H9 (cell line): ENCODE data around the gene PHF20. TPM values are rescaled to one million over a fixed set of nuclear protein-coding genes. Genes with fewer than 3 reads are reported as not detected.

Experiments
- DNase-seq: peaks from one replicate; pipeline ENCODE4 v3.0.0-alpha.2; 2017
- H2AFZ ChIP-seq: one replicate; pipeline ENCODE4 v1.6.1; 2013; ENCODE audit warnings: mild to moderate bottlenecking, low read length, control low read depth, moderate library complexity
- H2AK5ac ChIP-seq: 2 replicates; pipeline ENCODE4 v1.6.1; 2013; ENCODE audit warnings: low read length, control low read depth, mixed read lengths; ENCODE audit not compliant: insufficient read length
- H2BK120ac ChIP-seq: one replicate; pipeline ENCODE4 v1.6.1; 2013; ENCODE audit warnings: low read depth, mild to moderate bottlenecking, low read length, control low read depth, inconsistent platforms; ENCODE audit not compliant: poor library complexity, severe bottlenecking
- H2BK12ac ChIP-seq: 2 replicates; pipeline ENCODE4 v1.6.1; 2013; ENCODE audit warnings: low read length, control low read depth, mixed read lengths, low read depth; ENCODE audit not compliant: insufficient read length
- H2BK15ac ChIP-seq: 2 replicates; pipeline ENCODE4 v1.6.1; 2013; ENCODE audit warnings: low read depth, low read length, control low read depth
- H2BK20ac ChIP-seq: one replicate; pipeline ENCODE4 v1.6.1; 2013; ENCODE audit warnings: low read depth, mild to moderate bottlenecking, low read length, control low read depth, inconsistent platforms; ENCODE audit not compliant: poor library complexity, severe bottlenecking
- H2BK5ac ChIP-seq: 2 replicates; pipeline ENCODE4 v1.6.1; 2013; ENCODE audit warnings: low read length, control low read depth, mixed read lengths; ENCODE audit not compliant: insufficient read length
- H3K14ac ChIP-seq: 2 replicates; pipeline ENCODE4 v1.6.1; 2013; ENCODE audit warnings: low read length, control low read depth; ENCODE audit not compliant: insufficient read depth
- H3K18ac ChIP-seq: 2 replicates; pipeline ENCODE4 v1.6.1; 2013; ENCODE audit warnings: low read depth, mild to moderate bottlenecking, mixed read lengths, low read length, control low read depth; ENCODE audit not compliant: insufficient read length
- H3K23ac ChIP-seq: 2 replicates; pipeline ENCODE4 v1.6.1; 2013; ENCODE audit warnings: low read length, control low read depth, mixed read lengths, low read depth; ENCODE audit not compliant: insufficient read length
- H3K23me2 ChIP-seq: 2 replicates; pipeline ENCODE4 v1.6.1; 2013; ENCODE audit warnings: low read depth, mild to moderate bottlenecking, mixed read lengths, low read length, control low read depth; ENCODE audit not compliant: insufficient read length, poor library complexity, severe bottlenecking
- H3K27ac ChIP-seq: 2 replicates; pipeline ENCODE4 v1.5.1; 2013; ENCODE audit warnings: low read length, control low read depth, mixed read lengths, low read depth; ENCODE audit not compliant: insufficient read length
- H3K27me3 ChIP-seq: 2 replicates; pipeline ENCODE4 v1.6.1; 2013; ENCODE audit warnings: low read length, control low read depth, inconsistent platforms; ENCODE audit not compliant: insufficient read depth
- H3K4ac ChIP-seq: 2 replicates; pipeline ENCODE4 v1.6.1; 2013; ENCODE audit warnings: low read depth, mild to moderate bottlenecking, control low read depth, inconsistent platforms, low read length, moderate library complexity
- H3K4me1 ChIP-seq: 2 replicates; pipeline ENCODE4 v1.6.1; 2013; ENCODE audit warnings: low read length, control low read depth, inconsistent platforms; ENCODE audit not compliant: insufficient read depth
- H3K4me2 ChIP-seq: 2 replicates; pipeline ENCODE4 v1.6.1; 2013; ENCODE audit warnings: low read length, control low read depth, mixed read lengths; ENCODE audit not compliant: insufficient read length, insufficient read depth
- H3K56ac ChIP-seq: 2 replicates; pipeline ENCODE4 v1.6.1; 2013; ENCODE audit warnings: low read depth, mild to moderate bottlenecking, mixed read lengths, low read length, control low read depth; ENCODE audit not compliant: insufficient read length
- H3K79me1 ChIP-seq: 2 replicates; pipeline ENCODE4 v1.6.1; 2013; ENCODE audit warnings: low read depth, mild to moderate bottlenecking, moderate library complexity, low read length, control low read depth, inconsistent platforms; ENCODE audit not compliant: insufficient read depth, poor library complexity, severe bottlenecking
- H3K79me2 ChIP-seq: 2 replicates; pipeline ENCODE4 v1.6.1; 2013; ENCODE audit warnings: low read length, control low read depth, inconsistent platforms; ENCODE audit not compliant: insufficient read depth
- H3K9ac ChIP-seq: 2 replicates; pipeline ENCODE4 v1.6.1; 2013; ENCODE audit warnings: low read length, control low read depth, mixed read lengths; ENCODE audit not compliant: insufficient read length; ENCODE audit errors: extremely low read depth
- H3K9me3 ChIP-seq: one replicate; pipeline ENCODE4 v1.6.1; 2013; ENCODE audit warnings: low read depth, low read length, inconsistent platforms; ENCODE audit not compliant: control insufficient read depth
- H3T11ph ChIP-seq: one replicate; pipeline ENCODE4 v1.6.1; 2013; ENCODE audit warnings: mild to moderate bottlenecking, low read length, control low read depth, inconsistent platforms
- H4K20me1 ChIP-seq: one replicate; pipeline ENCODE4 v1.6.1; 2013; ENCODE audit not compliant: control insufficient read depth, insufficient read length, insufficient read depth
- H4K5ac ChIP-seq: 2 replicates; pipeline ENCODE4 v1.6.1; 2013; ENCODE audit warnings: low read depth, mild to moderate bottlenecking, mixed read lengths, low read length, control low read depth; ENCODE audit not compliant: insufficient read length
- H4K8ac ChIP-seq: replicated peaks from 2 replicates; pipeline ENCODE4 v1.6.1; 2013; ENCODE audit warnings: low read length, control low read depth, mixed read lengths, low read depth; ENCODE audit not compliant: insufficient read length
- H4K91ac ChIP-seq: 2 replicates; pipeline ENCODE4 v1.6.1; 2013; ENCODE audit warnings: low read depth, mild to moderate bottlenecking, moderate library complexity, mixed read lengths, low read length, control low read depth; ENCODE audit not compliant: insufficient read length
- H3K27ac Mint-ChIP-seq, 3 experiments: 2 replicates in 2 of 3; 3 replicates in 1 of 3; pipeline ENCODE4 v1.8.0; 2020 to 2021; ENCODE audit warnings: mixed read lengths in 3 of 3, mild to moderate bottlenecking in 1 of 3, moderate library complexity in 1 of 3
- H3K27me3 Mint-ChIP-seq: 2 replicates; pipeline ENCODE4 v1.8.0; 2021; ENCODE audit warnings: low read depth, mild to moderate bottlenecking, moderate library complexity, mixed read lengths
- H3K36me3 Mint-ChIP-seq, 3 experiments: 2 replicates in 2 of 3; 3 replicates in 1 of 3; pipeline ENCODE4 v1.8.0; 2020 to 2021; ENCODE audit warnings: low read depth in 3 of 3, mixed read lengths in 3 of 3; ENCODE audit not compliant: insufficient read depth in 1 of 3
- H3K4me1 Mint-ChIP-seq, 2 experiments: 2 replicates each; pipeline ENCODE4 v1.8.0; 2020; ENCODE audit warnings: mixed read lengths in 2 of 2
- H3K4me3 Mint-ChIP-seq, 2 experiments: 2 replicates in 1 of 2; 3 replicates in 1 of 2; pipeline ENCODE4 v1.8.0; 2020 to 2021; ENCODE audit warnings: mild to moderate bottlenecking in 2 of 2, mixed read lengths in 2 of 2, moderate library complexity in 1 of 2
- H3K9me3 Mint-ChIP-seq, 2 experiments: 2 replicates in 1 of 2; 3 replicates in 1 of 2; pipeline ENCODE4 v1.8.0; 2020; ENCODE audit warnings: mild to moderate bottlenecking in 2 of 2, mixed read lengths in 2 of 2, moderate library complexity in 1 of 2
- WGBS: extraction: QIAGEN DNeasy Blood & Tissue Kit; methylation state at CpG from one replicate; pipeline ENCODE4 v1.1.7; 2013; ENCODE audit warnings: missing lambda C conversion rate, low lambda C conversion rate, mixed read lengths; ENCODE audit not compliant: insufficient read length; ENCODE audit errors: extremely low coverage; 5-methylcytosine and 5-hydroxymethylcytosine counted together
- total RNA-seq: library from RNA; stranded (reverse); gene quantifications from 2 replicates; pipeline ENCODE4 v1.2.1, GENCODE V29; 2021
- TF ChIP-seq, protein P1 (sequence below): fragments of 200-600 bp; sonication (generic); conservative IDR thresholded peaks from 3 replicates; pipeline ENCODE4 v1.8.0; 2021; ENCODE audit warnings: antibody characterized with exemption, mild to moderate bottlenecking

PHF20 gene
- total RNA-seq, 1 experiment from 2014 or later, result 50.3 TPM

DNA sequence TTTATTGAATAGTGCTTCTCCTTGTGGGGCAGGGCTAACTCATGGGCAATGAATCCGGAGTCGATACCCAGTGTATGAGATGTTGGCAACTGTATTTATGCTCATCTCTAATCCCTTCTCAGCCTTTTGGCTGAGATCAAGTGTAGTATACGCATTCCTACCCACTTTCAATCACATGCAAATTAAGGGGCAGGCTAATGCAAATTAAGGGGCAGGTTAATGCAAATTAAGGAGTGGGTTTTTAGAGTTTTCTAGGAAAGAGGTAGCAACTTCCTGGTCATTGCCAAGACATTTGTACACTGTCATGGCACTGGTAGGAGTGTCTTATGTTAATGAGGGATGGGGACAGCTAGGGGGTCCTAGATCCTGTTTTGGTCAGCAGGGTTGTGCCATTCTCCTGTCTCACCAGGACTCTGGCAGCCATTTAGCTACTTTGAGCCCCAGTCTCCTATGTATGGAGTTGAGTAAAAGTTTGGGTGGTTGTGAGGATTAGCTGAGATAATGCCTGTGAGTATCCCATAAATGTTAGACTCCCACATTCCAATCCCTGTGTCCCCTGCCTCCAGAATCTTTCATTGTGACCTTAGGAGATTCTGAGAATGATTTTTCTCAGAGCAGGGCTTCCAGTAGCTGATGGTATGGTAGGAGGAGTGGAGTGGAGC lies 196.3 kb downstream of the PHF20 start, which contains the start of gene CNBD2:
CNBD2 (plus strand) TSS at position 612 of the 662 bp plus-strand sequence. CDS start 173 bp downstream, outside the sequence.
- Histone ChIP-seq H2AFZ (no peak within 1 kb of the TSS), H3T11ph (no peak within 1 kb of the TSS), H4K20me1 (no peaks in the 10 kb centered on the region), H3K56ac (no peak within 1 kb of the TSS), H3K27ac (no peak within 1 kb of the TSS), H2BK120ac (no peak within 1 kb of the TSS), H3K18ac (no peak within 1 kb of the TSS), H3K23ac (no peak within 1 kb of the TSS), H4K8ac (no peak within 1 kb of the TSS), H2BK5ac (no peak within 1 kb of the TSS), H3K4me1 (no peaks in the 10 kb centered on the region), H2BK20ac (no peak within 1 kb of the TSS), H3K9me3 (no peaks in the 10 kb centered on the region), H3K79me2 (no peaks in the 10 kb centered on the region), H3K27me3 (no peaks in the 10 kb centered on the region), H4K91ac (no peak within 1 kb of the TSS), H3K4ac (no peak within 1 kb of the TSS), H3K14ac (no peak within 1 kb of the TSS), H3K9ac (no peak within 1 kb of the TSS), H2AK5ac (no peak within 1 kb of the TSS), H3K4me2 (no peak within 1 kb of the TSS), H2BK12ac (no peak within 1 kb of the TSS), H2BK15ac (no peak within 1 kb of the TSS), H3K23me2 (no peaks in the 10 kb centered on the region), H3K79me1 (no peaks in the 10 kb centered on the region), H4K5ac (no peak within 1 kb of the TSS)
- H3K27ac Mint-ChIP-seq, result no peak within 1 kb of the TSS
- H3K36me3 Mint-ChIP-seq, result no peaks in the 10 kb centered on the region
- TF ChIP-seq, protein P1, sequence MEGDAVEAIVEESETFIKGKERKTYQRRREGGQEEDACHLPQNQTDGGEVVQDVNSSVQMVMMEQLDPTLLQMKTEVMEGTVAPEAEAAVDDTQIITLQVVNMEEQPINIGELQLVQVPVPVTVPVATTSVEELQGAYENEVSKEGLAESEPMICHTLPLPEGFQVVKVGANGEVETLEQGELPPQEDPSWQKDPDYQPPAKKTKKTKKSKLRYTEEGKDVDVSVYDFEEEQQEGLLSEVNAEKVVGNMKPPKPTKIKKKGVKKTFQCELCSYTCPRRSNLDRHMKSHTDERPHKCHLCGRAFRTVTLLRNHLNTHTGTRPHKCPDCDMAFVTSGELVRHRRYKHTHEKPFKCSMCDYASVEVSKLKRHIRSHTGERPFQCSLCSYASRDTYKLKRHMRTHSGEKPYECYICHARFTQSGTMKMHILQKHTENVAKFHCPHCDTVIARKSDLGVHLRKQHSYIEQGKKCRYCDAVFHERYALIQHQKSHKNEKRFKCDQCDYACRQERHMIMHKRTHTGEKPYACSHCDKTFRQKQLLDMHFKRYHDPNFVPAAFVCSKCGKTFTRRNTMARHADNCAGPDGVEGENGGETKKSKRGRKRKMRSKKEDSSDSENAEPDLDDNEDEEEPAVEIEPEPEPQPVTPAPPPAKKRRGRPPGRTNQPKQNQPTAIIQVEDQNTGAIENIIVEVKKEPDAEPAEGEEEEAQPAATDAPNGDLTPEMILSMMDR, result no peak
- peaks cover 14 to 15% of the 10 kb centered on the region in 2 experiments for H3K4me1 Mint-ChIP-seq
- H3K27me3 Mint-ChIP-seq, result peaks cover 2% of the 10 kb centered on the region; the same call in 1 of the 2 replicates
- H3K4me3 Mint-ChIP-seq, result no peak within 1 kb of the TSS
- no peak for DNase-seq
- WGBS, result no CpG with 5 or more reads among the region's 3 CpGs
- peaks cover 0 to 4% of the 10 kb centered on the region in 2 experiments; a peak in 1 of 5 replicates for H3K9me3 Mint-ChIP-seq
